Measurements from ENCODE around the gene ACYP2.
"Not testable (repeated sequence)": the region's sequence is repeated elsewhere in the genome, so short reads cannot be mapped to it uniquely, and the experiment has no call there.

Gene ACYP2

GRCh38 chr2:54313147-54313546, 197.7 kb downstream of the ACYP2 start:
- no peak for DNase-seq

DNA sequence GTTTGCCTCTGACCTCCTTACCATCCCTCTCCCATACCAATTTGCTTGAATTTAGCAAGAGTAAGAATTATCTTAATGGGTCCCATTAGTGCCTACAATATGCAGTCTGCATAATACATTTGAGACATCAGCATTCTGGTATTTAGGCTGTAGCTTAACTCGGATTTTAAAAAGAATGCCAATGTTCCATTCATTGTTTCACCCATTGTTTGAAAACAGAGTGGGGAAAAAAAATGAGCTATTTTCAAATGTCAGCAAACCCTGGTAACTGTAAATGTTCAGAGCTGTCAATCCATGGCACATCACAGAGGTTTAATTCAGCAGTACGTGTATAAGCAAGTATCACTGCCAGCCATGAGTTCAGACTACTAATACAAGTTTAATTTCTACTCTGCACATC, 202.6 kb downstream of the ACYP2 start:
- DNase-seq: no peak

- DNase-seq: no peak
Measured at GRCh38 chr2:54318821-54319220, 203.4 kb downstream of the ACYP2 start.

- no peak for DNase-seq
Measured at GRCh38 chr2:54321047-54321446, 205.6 kb downstream of the ACYP2 start.

- DNase-seq: not testable (repeated sequence)
Measured at GRCh38 chr2:54324517-54324916, 209.1 kb downstream of the ACYP2 start.

DNA sequence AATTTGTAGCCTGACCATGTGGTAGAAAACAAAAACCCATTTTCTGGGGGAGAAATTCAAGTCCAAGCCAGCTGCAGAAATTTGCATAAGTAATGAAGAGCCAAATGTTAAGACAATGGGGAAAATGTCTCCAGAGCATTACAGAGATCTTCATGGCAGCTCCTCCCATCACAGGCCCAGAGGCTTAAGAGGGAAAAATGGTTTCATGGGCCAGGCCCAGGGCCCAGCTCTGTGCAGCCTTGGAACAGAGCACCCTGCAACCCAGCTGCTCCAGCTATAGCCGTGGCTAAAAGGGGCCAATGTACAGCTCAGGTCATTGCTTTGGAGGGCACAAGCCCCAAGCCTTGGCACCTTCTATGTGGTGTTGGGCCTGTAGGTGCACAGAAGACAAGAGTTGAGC, 209.7 kb downstream of the ACYP2 start:
- DNase-seq: no peak

DNA sequence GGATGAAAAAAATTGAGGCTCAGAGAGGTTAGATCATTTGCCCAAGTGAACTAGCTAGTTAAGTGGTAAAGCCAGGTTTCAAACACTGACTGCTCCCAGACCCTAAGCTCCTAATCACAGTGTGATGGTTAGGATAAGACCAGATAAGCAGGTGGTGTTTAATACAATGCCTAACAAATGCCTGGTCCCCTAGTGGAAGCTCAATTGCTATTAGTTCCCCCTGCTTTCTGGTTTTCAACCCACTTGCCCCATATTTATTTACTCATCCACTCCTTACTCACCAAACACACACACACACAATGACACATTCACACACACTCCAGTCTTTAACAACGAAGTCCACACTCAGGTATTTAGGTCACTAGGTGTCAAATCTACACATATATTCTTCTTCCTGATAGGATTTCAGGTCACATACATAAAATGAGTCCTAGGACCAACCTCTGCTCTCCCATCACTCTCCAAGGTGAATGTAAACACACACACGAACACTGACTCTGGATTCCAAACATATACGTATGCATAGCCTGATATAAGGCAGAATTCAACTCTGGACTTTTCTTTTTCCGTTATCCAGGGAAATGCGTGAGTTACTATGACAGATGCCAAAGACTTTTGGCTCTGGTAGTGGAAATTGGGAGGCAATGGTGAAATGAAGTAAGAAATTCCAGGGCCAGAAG, 214.2 kb downstream of the ACYP2 start:
- DNase-seq: no peak

- DNase-seq: peak; percentile 66 to 97 (median 94)
Measured at GRCh38 chr2:54330162-54330925, 214.9 kb downstream of the ACYP2 start.

- DNase-seq: peak in 5 of 58 donors; percentile 6 to 60 (median 28)
Measured at GRCh38 chr2:54330926-54331835, 215.8 kb downstream of the ACYP2 start.

- DNase-seq: no peak
Measured at GRCh38 chr2:54332386-54332785, 217.0 kb downstream of the ACYP2 start.

- no peak for DNase-seq
Measured at GRCh38 chr2:54336136-54336976, 220.9 kb downstream of the ACYP2 start.

GRCh38 chr2:54336977-54337255, 221.5 kb downstream of the ACYP2 start:
- DNase-seq: no peak

DNA sequence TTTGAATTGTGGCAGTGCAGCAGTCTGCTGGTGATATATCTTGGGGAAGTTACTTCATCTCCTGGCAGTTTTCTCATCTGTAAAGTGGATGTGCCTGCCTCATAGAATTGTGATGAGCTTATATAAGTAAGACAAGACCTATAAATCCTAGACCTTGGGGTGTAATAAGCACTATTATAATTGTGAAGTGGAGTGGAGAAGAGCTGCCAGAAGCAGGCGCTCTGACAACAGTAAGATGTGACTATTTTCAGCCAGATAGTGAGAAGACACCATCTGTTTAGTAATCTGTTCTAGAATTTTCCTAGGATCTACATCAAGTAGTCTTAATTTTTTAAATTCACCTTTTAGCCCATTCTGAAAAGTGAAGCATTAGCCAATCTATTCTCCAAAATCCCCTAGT, 226.2 kb downstream of the ACYP2 start:
- peak in 5 of 58 donors; percentile 1 to 17 (median 12) for DNase-seq

- DNase-seq: no peak
Measured at GRCh38 chr2:54342603-54343002, 227.2 kb downstream of the ACYP2 start.

DNA sequence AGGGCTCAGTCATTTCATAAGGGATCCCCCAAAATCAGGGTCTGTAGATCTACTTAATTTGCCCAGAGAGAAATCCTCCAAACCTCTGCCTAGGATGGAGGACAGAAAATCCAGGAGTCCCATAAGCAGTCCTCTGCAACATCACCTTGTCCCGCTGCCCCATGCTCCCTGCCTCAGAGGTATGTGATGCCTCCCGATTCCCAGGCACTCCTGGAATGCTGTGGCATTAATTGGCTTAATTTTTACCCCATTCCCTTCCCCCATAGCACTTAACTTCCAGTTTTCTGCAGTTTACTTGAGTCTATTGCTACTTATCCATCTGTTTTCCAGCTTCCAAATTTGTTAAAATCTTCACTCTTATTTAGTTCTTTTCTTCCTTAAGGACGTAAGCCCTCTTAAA, 232.2 kb downstream of the ACYP2 start:
- DNase-seq: no peak

DNA sequence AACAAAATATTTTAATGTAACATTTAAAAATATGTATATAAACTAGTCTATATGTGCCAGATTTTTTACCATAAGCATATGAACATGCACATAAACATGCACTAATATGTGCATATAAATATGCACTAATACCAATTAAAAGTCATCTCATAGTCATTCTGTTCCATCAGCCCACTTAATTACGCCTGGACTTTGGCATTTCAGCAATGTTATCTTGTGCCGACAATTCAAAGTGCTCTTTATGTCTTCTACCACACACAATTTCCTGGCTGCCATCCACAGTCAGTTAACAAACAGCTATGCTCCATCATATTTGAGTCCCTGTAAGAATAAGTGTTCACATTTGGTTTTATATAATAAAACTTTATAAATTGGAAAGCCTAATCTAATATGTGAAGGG, 233.2 kb downstream of the ACYP2 start:
- DNase-seq: peak in 1 of 58 donors; percentile 13

DNA sequence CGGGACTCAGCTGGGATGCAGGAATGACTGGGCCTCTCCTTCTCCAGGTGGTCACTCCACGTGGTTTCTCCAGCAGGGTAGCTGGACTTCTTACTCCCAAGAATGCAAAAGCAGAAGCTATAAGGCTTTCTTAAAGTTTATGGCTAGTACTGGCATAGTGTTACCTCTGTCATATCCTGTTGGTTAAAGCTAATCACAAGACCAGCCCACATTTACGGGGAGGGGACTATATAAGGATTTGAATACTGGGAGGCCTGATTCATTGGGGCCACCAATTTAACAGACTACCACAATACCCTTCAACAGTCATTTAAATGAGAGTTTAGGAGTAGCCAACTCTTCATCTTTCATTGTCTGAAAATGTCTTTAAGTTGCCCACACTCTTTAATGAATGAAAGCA, 235.0 kb downstream of the ACYP2 start:
- no peak for DNase-seq

GRCh38 chr2:54353216-54353615, 237.8 kb downstream of the ACYP2 start:
- DNase-seq: no peak
